Measurements from ENCODE around the gene BRIP1. TPM values are rescaled to one million over a fixed set of nuclear protein-coding genes. Genes with fewer than 3 reads are reported as not detected.

Gene BRIP1
- polyA plus RNA-seq, 2 of the 4 experiments (the other 2 are of a cell fraction) = 8.0 to 11.5 TPM

DNA sequence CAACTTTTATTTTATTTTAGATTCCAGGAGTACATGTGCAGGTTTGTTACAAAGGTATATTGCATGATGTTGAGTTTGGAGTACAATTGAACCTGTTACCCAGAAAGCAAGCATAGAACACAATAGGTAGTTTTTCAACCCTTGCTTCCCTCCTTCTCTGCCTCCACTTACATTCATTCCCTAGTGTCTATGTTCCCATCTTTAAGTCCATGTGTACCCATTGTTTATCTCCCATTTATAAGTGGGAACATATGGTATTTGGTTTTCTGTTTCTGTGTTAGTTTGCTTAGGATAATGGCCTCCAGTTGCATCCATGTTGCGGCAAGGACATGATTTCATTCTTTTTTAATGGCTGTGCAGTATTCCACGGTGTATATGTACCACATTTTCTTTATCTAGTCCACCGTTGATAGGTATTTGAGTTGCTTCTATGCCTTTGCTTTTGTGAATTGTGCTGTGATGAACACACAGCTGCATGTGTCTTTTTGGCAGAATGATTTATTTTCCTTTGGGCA lies 158.3 kb downstream of the BRIP1 start (continued):
- TF ChIP-seq, protein P1, sequence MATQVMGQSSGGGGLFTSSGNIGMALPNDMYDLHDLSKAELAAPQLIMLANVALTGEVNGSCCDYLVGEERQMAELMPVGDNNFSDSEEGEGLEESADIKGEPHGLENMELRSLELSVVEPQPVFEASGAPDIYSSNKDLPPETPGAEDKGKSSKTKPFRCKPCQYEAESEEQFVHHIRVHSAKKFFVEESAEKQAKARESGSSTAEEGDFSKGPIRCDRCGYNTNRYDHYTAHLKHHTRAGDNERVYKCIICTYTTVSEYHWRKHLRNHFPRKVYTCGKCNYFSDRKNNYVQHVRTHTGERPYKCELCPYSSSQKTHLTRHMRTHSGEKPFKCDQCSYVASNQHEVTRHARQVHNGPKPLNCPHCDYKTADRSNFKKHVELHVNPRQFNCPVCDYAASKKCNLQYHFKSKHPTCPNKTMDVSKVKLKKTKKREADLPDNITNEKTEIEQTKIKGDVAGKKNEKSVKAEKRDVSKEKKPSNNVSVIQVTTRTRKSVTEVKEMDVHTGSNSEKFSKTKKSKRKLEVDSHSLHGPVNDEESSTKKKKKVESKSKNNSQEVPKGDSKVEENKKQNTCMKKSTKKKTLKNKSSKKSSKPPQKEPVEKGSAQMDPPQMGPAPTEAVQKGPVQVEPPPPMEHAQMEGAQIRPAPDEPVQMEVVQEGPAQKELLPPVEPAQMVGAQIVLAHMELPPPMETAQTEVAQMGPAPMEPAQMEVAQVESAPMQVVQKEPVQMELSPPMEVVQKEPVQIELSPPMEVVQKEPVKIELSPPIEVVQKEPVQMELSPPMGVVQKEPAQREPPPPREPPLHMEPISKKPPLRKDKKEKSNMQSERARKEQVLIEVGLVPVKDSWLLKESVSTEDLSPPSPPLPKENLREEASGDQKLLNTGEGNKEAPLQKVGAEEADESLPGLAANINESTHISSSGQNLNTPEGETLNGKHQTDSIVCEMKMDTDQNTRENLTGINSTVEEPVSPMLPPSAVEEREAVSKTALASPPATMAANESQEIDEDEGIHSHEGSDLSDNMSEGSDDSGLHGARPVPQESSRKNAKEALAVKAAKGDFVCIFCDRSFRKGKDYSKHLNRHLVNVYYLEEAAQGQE (IDR thresholded peaks at IDR 0.05) = no peak
- no peak for TF ChIP-seq POLR2AphosphoS2 (conservative IDR thresholded peaks at IDR 0.05; ENCODE audit: low read length)

DNA sequence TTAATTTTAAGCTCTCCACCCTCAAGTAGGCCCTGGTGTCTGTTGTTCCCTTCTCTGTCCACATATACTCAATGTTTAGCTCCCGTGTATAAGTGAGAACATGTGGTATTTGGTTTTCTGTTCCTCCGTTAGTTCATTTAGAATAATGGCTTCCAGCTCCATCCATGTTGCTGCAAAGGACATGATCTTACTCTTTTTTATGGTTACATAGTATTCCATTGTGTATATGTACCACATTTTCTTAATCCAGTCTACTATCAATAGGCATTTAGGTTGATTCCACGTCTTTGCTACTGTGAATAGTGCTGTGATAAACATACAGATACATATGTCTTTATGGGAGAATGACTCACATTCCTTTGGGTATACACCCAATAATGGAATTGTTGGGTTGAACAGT lies 160.9 kb downstream of the BRIP1 start:
- TF ChIP-seq CEBPB (IDR thresholded peaks at IDR 0.05) (no peak), POLR2A (IDR thresholded peaks at IDR 0.05; ENCODE audit: low read length) (no peak), RARB (CRISPR knock-in tag; IDR thresholded peaks at IDR 0.05) (no peak), EP300 (IDR thresholded peaks at IDR 0.05) (no peak), CBX8 (IDR thresholded peaks at IDR 0.05) (no peak), TFCP2L1 (CRISPR knock-in tag; IDR thresholded peaks at IDR 0.05) (no peak), GATA3 (IDR thresholded peaks at IDR 0.05; ENCODE audit: borderline replicate concordance) (no peak), HOXB5 (CRISPR knock-in tag; IDR thresholded peaks at IDR 0.05) (no peak), ATOH8 (CRISPR knock-in tag; IDR thresholded peaks at IDR 0.05; ENCODE audit: low read depth) (no peak), HMGXB4 (CRISPR knock-in tag; IDR thresholded peaks at IDR 0.05; ENCODE audit: borderline replicate concordance) (no peak), RCOR1 (IDR thresholded peaks at IDR 0.05; ENCODE audit: low read depth, low read length) (no peak)
- Histone ChIP-seq H3K4me2 (no peak overlapping the region), H3K9me3 (peaks cover 41% of the 10 kb centered on the region), H3K4me3 (no peak overlapping the region), H3K27ac (no peak overlapping the region), H3K4me1 (no peaks in the 10 kb centered on the region)
- ChIA-PET CTCF (interaction anchor here (1.5 kb wide), 1 partner anchor 67 kb away, joined by 5 read pairs; no protein-coding TSS in a partner anchor), POLR2A (no interaction called here)
- 87% methylated on average over 3 of the region's 3 CpGs for WGBS (ENCODE audit: missing lambda C conversion rate)
- DNase-seq (ENCODE audit: low read depth in 1 of 2, low spot score in 1 of 2) (no peak), FAIRE-seq (no peak), ATAC-seq (no peak)

DNA sequence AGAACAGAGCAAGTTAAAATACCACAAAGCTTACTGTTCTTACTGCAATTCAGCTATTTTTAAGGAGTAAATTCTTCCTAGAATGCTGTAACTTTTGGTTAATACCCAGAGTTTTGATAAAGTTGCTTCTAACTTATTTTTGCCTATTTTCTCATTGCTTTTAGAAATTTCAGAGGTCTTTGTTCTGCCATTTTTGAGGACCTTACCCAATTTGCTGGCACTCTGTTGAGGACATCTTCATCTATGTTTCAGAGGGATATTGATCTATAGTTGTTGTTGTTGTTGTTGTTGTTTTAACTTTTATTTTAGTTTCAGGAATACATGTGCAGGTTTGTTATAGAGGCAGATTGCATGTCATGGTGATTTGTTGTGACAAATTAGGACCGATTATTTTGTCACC lies 161.3 kb downstream of the BRIP1 start:
- ChIA-PET CTCF (interaction anchor here (1.5 kb wide), 1 partner anchor 66 kb away, joined by 5 read pairs; no protein-coding TSS in a partner anchor), POLR2A (no interaction called here)
- H3K27ac ChIP-seq = no peak overlapping the region
- FAIRE-seq = no peak
- H3K4me1 ChIP-seq = no peaks in the 10 kb centered on the region
- no peak overlapping the region for H3K4me3 ChIP-seq
- 97% methylated on average over 1 of the region's 1 CpG for WGBS (ENCODE audit: missing lambda C conversion rate)
- ATAC-seq = no peak
- TF ChIP-seq, protein P2, sequence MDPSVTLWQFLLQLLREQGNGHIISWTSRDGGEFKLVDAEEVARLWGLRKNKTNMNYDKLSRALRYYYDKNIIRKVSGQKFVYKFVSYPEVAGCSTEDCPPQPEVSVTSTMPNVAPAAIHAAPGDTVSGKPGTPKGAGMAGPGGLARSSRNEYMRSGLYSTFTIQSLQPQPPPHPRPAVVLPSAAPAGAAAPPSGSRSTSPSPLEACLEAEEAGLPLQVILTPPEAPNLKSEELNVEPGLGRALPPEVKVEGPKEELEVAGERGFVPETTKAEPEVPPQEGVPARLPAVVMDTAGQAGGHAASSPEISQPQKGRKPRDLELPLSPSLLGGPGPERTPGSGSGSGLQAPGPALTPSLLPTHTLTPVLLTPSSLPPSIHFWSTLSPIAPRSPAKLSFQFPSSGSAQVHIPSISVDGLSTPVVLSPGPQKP (IDR thresholded peaks at IDR 0.05; ENCODE audit: low read depth, low read length) = no peak
- TF ChIP-seq MAFK (IDR thresholded peaks at IDR 0.05; ENCODE audit: partially characterized antibody) = peak; percentile 2
- TF ChIP-seq, protein P1 (IDR thresholded peaks at IDR 0.05) = no peak
- no peak overlapping the region for H3K4me2 ChIP-seq
- H3K9me3 ChIP-seq = peaks cover 41% of the 10 kb centered on the region
- DNase-seq (ENCODE audit: low read depth in 1 of 2, low spot score in 1 of 2) = no peak
